H1 (cell line): ENCODE data around the gene GAB3. TPM values are rescaled to one million over a fixed set of nuclear protein-coding genes. Genes with fewer than 3 reads are reported as not detected.

Source experiments
- CTCF ChIA-PET: fragments of 300-600 bp; sonication (Branson Sonifier 250); formaldehyde crosslinking; loops from one replicate; lab custom pipeline; 2021; ENCODE audit not compliant: partially characterized antibody; lab: Charles Lee
- POLR2A ChIA-PET: fragments of 300-600 bp; sonication (Branson Sonifier 250); formaldehyde crosslinking; loops from one replicate; lab custom pipeline; 2021; ENCODE audit warnings: inconsistent platforms; ENCODE audit not compliant: partially characterized antibody; lab: Charles Lee
- DNase-seq, 2 experiments: peaks; one replicate each; pipeline versions ENCODE4 v3.0.0 to v3.0.0-alpha.2; 2010 to 2022; ENCODE audit warnings: low spot score in 2 of 2, low read depth in 1 of 2, mixed read lengths in 1 of 2
- FAIRE-seq: peaks from 2 replicates; lab custom pipeline; 2011; peaks lifted over from hg19 to GRCh38; lab: Jason Lieb, UNC
- H2AFZ ChIP-seq: 2 replicates; pipeline ENCODE4 v1.8.1; 2012; ENCODE audit warnings: low read length, inconsistent platforms
- H2AK5ac ChIP-seq: 2 replicates; pipeline ENCODE4 v1.6.1; 2013; ENCODE audit warnings: low read depth, low read length
- H2BK120ac ChIP-seq: replicated peaks from 2 replicates; pipeline ENCODE3; 2013; ENCODE audit warnings: low read depth, low read length, inconsistent platforms
- H2BK12ac ChIP-seq: 2 replicates; pipeline ENCODE4 v1.6.1; 2013; ENCODE audit warnings: low read depth, low read length
- H2BK15ac ChIP-seq: 2 replicates; pipeline ENCODE4 v1.6.1; 2013; ENCODE audit warnings: low read length
- H2BK20ac ChIP-seq: 2 replicates; pipeline ENCODE4 v1.6.1; 2013; ENCODE audit warnings: low read length
- H2BK5ac ChIP-seq: 2 replicates; pipeline ENCODE4 v1.6.1; 2013; ENCODE audit warnings: low read depth, low read length
- H3K14ac ChIP-seq: 2 replicates; pipeline ENCODE4 v1.6.1; 2013; ENCODE audit warnings: inconsistent platforms; ENCODE audit not compliant: insufficient read length
- H3K18ac ChIP-seq: 2 replicates; pipeline ENCODE4 v1.6.1; 2013; ENCODE audit warnings: low read length; ENCODE audit errors: extremely low read depth
- H3K23ac ChIP-seq: 2 replicates; pipeline ENCODE4 v1.6.1; 2013; ENCODE audit warnings: inconsistent platforms; ENCODE audit not compliant: insufficient read length
- H3K23me2 ChIP-seq: 2 replicates; pipeline ENCODE4 v1.6.1; 2013; ENCODE audit warnings: low read depth, low read length
- H3K27ac ChIP-seq: 2 replicates; pipeline ENCODE4 v1.6.1; 2011; ENCODE audit warnings: low read depth, low read length, inconsistent platforms
- H3K27me3 ChIP-seq, 4 experiments: replicated peaks in 1 of 4; 1 replicate in 1 of 4; 2 replicates in 3 of 4; pipeline versions ENCODE4 v1.6.1 to v1.8.1; 2011 to 2013; ENCODE audit warnings: low read length in 3 of 4, mild to moderate bottlenecking in 3 of 4, inconsistent platforms in 2 of 4, mixed read lengths in 2 of 4, moderate library complexity in 1 of 4; ENCODE audit not compliant: control insufficient read depth in 3 of 4, insufficient read depth in 3 of 4; ENCODE audit errors: extremely low read depth in 1 of 4
- H3K36me3 ChIP-seq, 4 experiments: 2 replicates each; pipeline versions ENCODE4 v1.6.1 to v1.8.1; 2011 to 2013; ENCODE audit warnings: mild to moderate bottlenecking in 4 of 4, low read length in 3 of 4, moderate library complexity in 2 of 4, control low read depth in 1 of 4, inconsistent platforms in 1 of 4; ENCODE audit not compliant: insufficient read depth in 4 of 4, control insufficient read depth in 2 of 4
- H3K4ac ChIP-seq: replicated peaks from 2 replicates; pipeline ENCODE3; 2013; ENCODE audit warnings: low read length, low read depth, mixed read lengths, inconsistent platforms; ENCODE audit not compliant: insufficient read length
- H3K4me1 ChIP-seq, 4 experiments: replicated peaks in 1 of 4; 1 replicate in 1 of 4; 2 replicates in 3 of 4; pipeline versions ENCODE4 v1.6.1 to v1.8.1; 2011 to 2013; ENCODE audit warnings: low read length in 3 of 4, inconsistent platforms in 2 of 4, mixed read lengths in 1 of 4; ENCODE audit not compliant: insufficient read depth in 4 of 4, control insufficient read depth in 3 of 4
- H3K4me2 ChIP-seq, 2 experiments: 2 replicates each; pipeline versions ENCODE4 v1.6.1 to v1.8.1; 2011 to 2013; ENCODE audit warnings: low read depth in 2 of 2, low read length in 2 of 2, control low read depth in 1 of 2, inconsistent platforms in 1 of 2, mild to moderate bottlenecking in 1 of 2; ENCODE audit not compliant: insufficient read depth in 1 of 2
- H3K4me3 ChIP-seq, 4 experiments: fragments of 200-600, 300-600 bp in 1 of 4; sonication (generic), shearing (Covaris generic), sonication (Bioruptor Twin) in 1 of 4; 2 replicates each; pipeline versions ENCODE4 v1.5.1 to v1.8.1; 2011 to 2016; ENCODE audit warnings: low read length in 4 of 4, low read depth in 3 of 4, control low read depth in 2 of 4, inconsistent platforms in 2 of 4, mild to moderate bottlenecking in 2 of 4, mixed read lengths in 1 of 4, moderate library complexity in 1 of 4; ENCODE audit not compliant: insufficient read depth in 2 of 4; ENCODE audit errors: extremely low read depth in 1 of 4
- H3K56ac ChIP-seq: replicated peaks from 2 replicates; pipeline ENCODE3; 2013; ENCODE audit warnings: low read depth, mild to moderate bottlenecking, mixed read lengths, low read length, inconsistent platforms; ENCODE audit not compliant: insufficient read length
- H3K79me1 ChIP-seq: 2 replicates; pipeline ENCODE4 v1.6.1; 2013; ENCODE audit warnings: low read depth, low read length, control low read depth
- H3K79me2 ChIP-seq, 2 experiments: 2 replicates each; pipeline versions ENCODE4 v1.6.1 to v1.8.1; 2012 to 2013; ENCODE audit warnings: low read length in 2 of 2, mild to moderate bottlenecking in 2 of 2, inconsistent platforms in 1 of 2; ENCODE audit not compliant: insufficient read depth in 2 of 2, control insufficient read depth in 1 of 2
- H3K9ac ChIP-seq, 4 experiments: replicated peaks in 1 of 4; 1 replicate in 1 of 4; 2 replicates in 3 of 4; pipeline versions ENCODE4 v1.6.1 to v1.8.1; 2011 to 2013; ENCODE audit warnings: low read depth in 3 of 4, low read length in 3 of 4, control low read depth in 2 of 4, mild to moderate bottlenecking in 2 of 4, moderate library complexity in 2 of 4, inconsistent platforms in 1 of 4; ENCODE audit errors: extremely low read depth in 1 of 4
- H3K9me3 ChIP-seq, 2 experiments: 2 replicates each; pipeline versions ENCODE4 v1.6.1 to v1.8.1; 2012 to 2013; ENCODE audit warnings: mild to moderate bottlenecking in 2 of 2, moderate library complexity in 2 of 2, control low read depth in 1 of 2, inconsistent platforms in 1 of 2, low read depth in 1 of 2, low read length in 1 of 2, mixed read lengths in 1 of 2; ENCODE audit not compliant: insufficient read depth in 2 of 2
- H4K20me1 ChIP-seq, 2 experiments: replicated peaks in 1 of 2; 2 replicates each; pipeline versions ENCODE3 to v1.8.1; 2011 to 2013; ENCODE audit warnings: inconsistent platforms in 2 of 2, low read length in 2 of 2, mild to moderate bottlenecking in 1 of 2; ENCODE audit not compliant: insufficient read depth in 2 of 2, control insufficient read depth in 1 of 2
- H4K5ac ChIP-seq: 2 replicates; pipeline ENCODE4 v1.6.1; 2013; ENCODE audit warnings: low read length, low read depth, mixed read lengths, inconsistent platforms; ENCODE audit not compliant: insufficient read length
- H4K8ac ChIP-seq: 2 replicates; pipeline ENCODE4 v1.8.0; 2013; ENCODE audit warnings: mild to moderate bottlenecking, moderate library complexity, low read length, inconsistent platforms; ENCODE audit not compliant: insufficient read depth; ENCODE audit errors: extremely low read depth
- H4K91ac ChIP-seq: replicated peaks from 2 replicates; pipeline ENCODE3; 2013; ENCODE audit warnings: low read length, mixed read lengths, inconsistent platforms; ENCODE audit not compliant: insufficient read length
- BRCA1 ChIP-seq: IDR thresholded peaks from 2 replicates; pipeline ENCODE4 v1.6.1; 2012; ENCODE audit warnings: low read depth, low read length, improper control_type of control experiment
- TCF12 ChIP-seq: IDR thresholded peaks from 2 replicates; pipeline ENCODE4 v1.6.1; 2011; ENCODE audit warnings: low read depth, mild to moderate bottlenecking, low read length
- WGBS, 2 experiments: shearing (Covaris generic) in 1 of 2; methylation state at CpG; one replicate each; pipeline versions ENCODE4 v1.1.6 to v1.1.7; 2013 to 2015; ENCODE audit warnings: low lambda C conversion rate in 2 of 2, mixed read lengths in 2 of 2, inconsistent platforms in 1 of 2, low coverage in 1 of 2, missing lambda C conversion rate in 1 of 2; ENCODE audit not compliant: insufficient replicate concordance in 2 of 2, insufficient coverage in 1 of 2, insufficient read length in 1 of 2; ENCODE audit errors: extremely low coverage in 1 of 2, missing lambda C conversion rate in 1 of 2; 5-methylcytosine and 5-hydroxymethylcytosine counted together
- polyA plus RNA-seq, 7 experiments: library from polyadenylated mRNA; depleted of rRNA in 3 of 7; stranded (reverse) in 5 of 7; unstranded in 2 of 7; fragments of >200 nt in 5 of 7; fragments of 200-250 nt in 2 of 7; gene quantifications; 1 replicate in 5 of 7; 2 replicates in 1 of 7; 4 replicates in 1 of 7; pipeline versions ENCODE4 v1.2.1 to v1.2.3, GENCODE V29; 2011 to 2013; ENCODE audit warnings: missing spikeins in 2 of 7, mixed read lengths in 2 of 7
- total RNA-seq: library from RNA; stranded (reverse); fragmentation: NEBNext Ultra II Directional; extraction: Animal tissue kit (Norgen Biotek cat#: 25700); gene quantifications from 2 replicates; pipeline ENCODE4 v1.2.1, GENCODE V29; 2021

Gene GAB3
- total and polyA plus RNA-seq, 2 of the 8 experiments (the other 6 are each of a cell fraction or from before 2014, with no cell fraction given), result 0.48 to 1.2 TPM

DNA sequence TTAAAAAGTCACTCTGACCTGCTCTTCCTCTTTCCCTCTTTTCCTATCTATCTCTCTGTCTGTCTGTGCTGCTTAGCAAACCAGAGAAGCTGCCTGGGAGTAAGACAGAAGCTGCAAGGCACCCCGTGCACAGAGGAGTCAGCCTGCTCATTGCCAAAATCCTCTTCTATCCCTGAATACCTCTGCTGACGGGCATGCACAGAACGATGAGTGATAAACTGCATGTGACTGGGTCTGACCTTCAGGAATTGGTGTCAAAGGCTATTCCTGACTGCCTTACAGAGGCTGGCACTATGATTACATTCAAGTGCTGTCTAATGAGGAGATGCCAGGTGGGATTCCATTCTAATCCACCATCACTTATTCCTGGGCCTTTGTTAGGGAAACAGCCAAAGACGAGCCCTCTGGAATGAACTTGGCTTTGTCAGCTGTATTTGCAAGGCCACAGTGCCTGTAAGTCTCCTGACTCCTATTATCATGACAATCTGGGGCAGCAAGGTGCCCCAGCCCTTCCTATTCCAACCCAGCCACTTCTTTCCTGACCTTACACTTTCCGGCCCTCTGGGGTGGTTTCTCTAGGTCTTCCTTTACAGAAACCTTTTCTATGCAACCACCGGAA is 52.1 kb downstream of the GAB3 start:
- H3K9ac ChIP-seq, result no peak overlapping the region
- 48% methylated on average over 6 of the region's 6 CpGs; no CpG with 5 or more reads in 1 of the 2 experiments for WGBS, 2 experiments
- no peak overlapping the region for H3K14ac ChIP-seq
- no peaks in the 10 kb centered on the region for H3K36me3 ChIP-seq
- H2BK5ac ChIP-seq, result peak overlapping the region; percentile 54; the same call in 1 of the 2 replicates
- H3K23ac ChIP-seq, result no peak overlapping the region
- no peaks in the 10 kb centered on the region for H3K79me1 ChIP-seq
- peaks cover 2 to 6% (median 5%) of the 10 kb centered on the region in 4 experiments; a peak in 4 of 7 replicates for H3K4me1 ChIP-seq
- H2BK20ac ChIP-seq, result no peak overlapping the region
- H2AFZ ChIP-seq, result no peak overlapping the region
- POLR2A ChIA-PET, result no interaction called here
- H3K27me3 ChIP-seq, result no peaks in the 10 kb centered on the region
- H3K79me2 ChIP-seq, result no peaks in the 10 kb centered on the region
- H3K4me2 ChIP-seq, result peak overlapping the region; percentile 42 to 52; a peak in 2 of 4 replicates
- H4K8ac ChIP-seq, result no peak overlapping the region
- no peak overlapping the region for H4K5ac ChIP-seq
- H3K56ac ChIP-seq, result no peak overlapping the region
- H3K27ac ChIP-seq, result no peak overlapping the region
- no peak overlapping the region for H3K4me3 ChIP-seq
- H2BK120ac ChIP-seq, result no peak overlapping the region
- H3K18ac ChIP-seq, result no peak overlapping the region
- H2BK12ac ChIP-seq, result 0 out of 2 replicates have a peak overlapping the region, but pooled peaks have one; percentile 31
- no peak overlapping the region for H3K4ac ChIP-seq
- H3K9me3 ChIP-seq, result no peaks in the 10 kb centered on the region
- no peaks in the 10 kb centered on the region for H3K23me2 ChIP-seq
- DNase-seq, result no peak
- H2BK15ac ChIP-seq, result no peak overlapping the region
- H4K20me1 ChIP-seq, result no peaks in the 10 kb centered on the region
- peak; percentile 81 for FAIRE-seq
- H2AK5ac ChIP-seq, result no peak overlapping the region
- CTCF ChIA-PET, result interaction anchor here (1.5 to 1.8 kb wide), 2 partner anchors 12 to 17 kb away, joined by 3 to 4 read pairs; no protein-coding TSS in a partner anchor
- no peak overlapping the region for H4K91ac ChIP-seq
- TF ChIP-seq TCF12, result no peak
- TF ChIP-seq BRCA1, result no peak
